Thyroid gland (tissue), 4 donors: ENCODE measurements around the gene FPR1.

ENCODE experiments used
- CTCF ChIP-seq, 6 experiments: fragments of 200-600 bp in 3 of 6; fragments of 450-650 bp in 3 of 6; sonication (generic) in 3 of 6; IDR thresholded peaks; one replicate each; pipeline ENCODE4 v1.5.1; 2016 to 2019; ENCODE audit warnings: antibody characterized with exemption in 6 of 6, mild to moderate bottlenecking in 2 of 6, inconsistent platforms in 1 of 6, moderate library complexity in 1 of 6
- POLR2A ChIP-seq, 2 donors: fragments of 450-650 bp; IDR thresholded peaks; one replicate each; pipeline ENCODE4 v1.6.1; 2017; ENCODE audit warnings: antibody characterized with exemption in 2 of 2, mild to moderate bottlenecking in 2 of 2, moderate library complexity in 1 of 2

GRCh38 chr19:51746731-51747130 is 4.9 kb downstream of the FPR1 start:
- TF ChIP-seq CTCF (IDR thresholded peaks at IDR 0.05), result no peak
- no peak for TF ChIP-seq POLR2A (IDR thresholded peaks at IDR 0.05)
